Sciatic nerve (tissue), 2 donors: Measurements from ENCODE around the gene GNG2. TPM values are rescaled to one million over a fixed set of nuclear protein-coding genes. Genes with fewer than 3 reads are reported as not detected.

ENCODE experiments used
- ATAC-seq: fragments of 200-7000 bp; cut with Tn5 transposase; one replicate; pipeline ENCODE4 v1.9.1; 2020; ENCODE audit warnings: mild to moderate bottlenecking, moderate library complexity
- DNase-seq: peaks from one replicate; pipeline ENCODE4 v3.0.0-alpha.2; 2020; ENCODE audit warnings: low spot score
- intact Hi-C: fragments of 100-400 bp; cut with DNase I; formaldehyde crosslinking; loops from one replicate; pipeline ENCODE4 v1.14.2; 2022
- total RNA-seq: library from RNA; stranded (reverse); fragmentation: NEBNext Ultra II Directional; extraction: Animal tissue kit (Norgen Biotek cat#: 25700); gene quantifications from one replicate; pipeline ENCODE4 v1.2.1, GENCODE V29; 2021
- donor health status: DM: no; HTN: no; CAD: no.
- donor health status: DM: no; HTN: no; CAD: no.

Gene GNG2
- total RNA-seq, 1 donor from 2014 or later = 180 TPM

DNA sequence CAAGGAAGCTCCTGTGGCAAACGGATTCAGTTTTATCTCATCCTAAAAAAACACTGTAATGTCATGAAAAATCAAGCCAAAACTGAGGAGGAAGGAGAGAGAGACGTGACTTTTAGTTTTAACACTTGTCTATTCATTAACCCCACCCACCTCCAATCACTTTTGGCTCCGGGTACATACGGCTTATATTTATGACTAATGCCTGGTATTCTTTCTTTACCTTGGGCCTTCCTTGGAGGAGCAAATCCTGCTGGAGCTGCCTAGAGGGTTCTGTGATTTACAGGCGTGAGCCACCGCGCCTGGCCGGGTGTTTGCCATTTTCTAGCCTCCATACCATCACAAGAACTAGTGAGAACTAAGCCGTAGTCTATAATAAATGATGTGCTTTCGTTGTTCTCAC is 68.2 kb downstream of the GNG2 start:
- no peak for DNase-seq
- ATAC-seq = no peak
- intact Hi-C loops = no loop called here

DNA sequence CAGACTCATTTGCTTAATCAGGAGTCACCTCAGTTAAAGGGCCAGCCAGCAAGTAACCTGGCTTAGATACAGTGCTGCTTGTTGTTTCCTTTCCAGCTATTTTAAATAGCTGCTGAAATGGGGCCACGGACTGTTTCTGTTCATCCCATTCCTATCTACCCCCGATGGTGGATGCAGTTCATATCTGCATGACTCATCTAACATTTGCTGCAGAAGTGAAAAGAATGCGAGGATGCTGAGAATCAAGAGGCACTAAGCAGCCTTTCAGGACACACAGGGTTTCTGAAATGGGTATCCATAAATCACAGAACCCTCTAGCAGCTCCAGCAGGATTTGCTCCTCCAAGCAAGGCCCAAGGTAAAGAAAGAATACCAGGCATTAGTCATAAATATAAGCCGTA is 68.8 kb downstream of the GNG2 start:
- ATAC-seq (no peak), DNase-seq (no peak)
- intact Hi-C loops = no loop called here

- intact Hi-C loops = no loop called here
- DNase-seq = no peak
- ATAC-seq = no peak
These were observed 69.7 kb downstream of the GNG2 start for GRCh38 chr14:51929910-51930682.

DNA sequence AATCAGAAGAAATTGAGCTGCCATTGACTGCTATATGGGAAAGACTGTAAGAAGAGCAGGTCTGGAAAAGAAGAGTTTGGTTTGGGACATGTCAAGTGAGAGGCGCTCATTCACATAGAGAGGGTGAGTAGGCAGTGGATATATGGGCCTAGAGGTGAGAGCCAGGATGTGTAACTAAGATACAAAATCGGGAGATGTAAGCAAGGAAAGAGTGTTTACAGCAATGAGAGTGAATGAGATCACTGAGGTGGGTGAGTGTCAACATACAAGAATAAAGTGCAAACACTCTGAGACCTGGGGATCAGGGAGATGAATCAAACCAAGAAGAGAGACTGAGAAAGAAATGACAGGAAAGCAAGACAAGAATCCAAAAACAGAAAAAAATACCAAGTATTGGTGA is 70.9 kb downstream of the GNG2 start:
- DNase-seq = no peak
- intact Hi-C loops = no loop called here
- ATAC-seq = no peak

- no peak for DNase-seq
- intact Hi-C loops = no loop called here
- ATAC-seq = no peak
These were observed 72.8 kb downstream of the GNG2 start for GRCh38 chr14:51933191-51933590.

DNA sequence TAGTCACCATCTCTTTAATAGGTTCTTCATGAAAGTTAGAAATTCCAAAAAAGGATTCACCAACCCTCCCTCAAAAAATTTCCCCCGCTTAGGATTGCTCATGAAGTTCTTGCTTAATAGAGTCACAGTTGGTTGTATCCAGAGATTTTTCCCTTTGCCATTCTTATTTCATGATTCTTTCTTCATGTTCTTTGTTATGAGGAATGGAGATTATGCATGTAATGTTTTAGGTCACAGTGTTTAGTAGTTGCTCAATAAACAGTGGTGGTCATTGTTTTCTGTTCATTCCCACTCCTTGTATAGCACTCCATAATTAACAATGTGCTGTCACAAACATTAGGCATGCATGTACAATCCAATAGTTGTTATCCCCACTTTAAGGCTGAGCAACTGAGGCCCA is 77.7 kb downstream of the GNG2 start:
- intact Hi-C loops = no loop called here
- DNase-seq (no peak), ATAC-seq (no peak)

DNA sequence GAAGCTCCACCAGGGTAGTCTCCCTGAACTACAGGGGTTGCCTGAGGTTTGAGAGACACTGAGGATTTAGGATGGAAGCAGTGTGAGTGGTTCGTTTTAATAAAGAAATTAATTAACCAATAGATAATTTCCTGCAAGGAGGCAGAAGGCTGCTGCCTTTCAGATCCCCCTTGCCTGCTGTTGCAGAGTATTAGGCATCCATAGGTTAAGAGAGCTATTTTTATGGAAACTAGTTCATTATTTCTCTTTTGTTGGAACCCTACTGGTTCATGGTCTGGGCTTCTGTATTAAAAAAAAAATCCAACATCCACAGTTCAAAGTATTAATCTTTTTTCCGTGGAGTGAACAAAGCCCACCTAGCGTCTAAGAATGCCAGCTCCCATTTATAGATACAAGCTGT is 78.4 kb downstream of the GNG2 start:
- intact Hi-C loops = no loop called here
- DNase-seq (no peak), ATAC-seq (no peak)

DNA sequence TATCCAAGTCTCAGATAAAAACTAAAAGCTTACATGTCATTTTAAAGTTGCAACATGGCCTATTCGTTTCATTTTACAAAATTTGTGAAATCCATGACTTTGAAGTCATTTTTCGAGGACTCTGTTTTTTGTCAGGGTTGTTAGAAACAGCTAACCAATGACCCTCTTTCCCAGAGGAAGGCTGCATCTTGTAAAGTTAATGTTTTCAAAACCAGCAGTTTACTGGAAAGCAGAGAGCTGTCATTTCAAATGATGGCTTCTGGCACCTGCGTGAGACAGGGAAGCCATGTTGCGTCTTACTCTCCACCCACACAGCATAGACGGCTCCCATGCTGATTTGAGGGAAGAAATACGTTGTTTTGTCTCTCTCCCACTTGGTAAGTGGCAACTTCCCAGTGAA is 78.8 kb downstream of the GNG2 start:
- ATAC-seq (no peak), DNase-seq (no peak)
- intact Hi-C loops = no loop called here

- DNase-seq (no peak), ATAC-seq (no peak)
- intact Hi-C loops = no loop called here
These were observed 79.4 kb downstream of the GNG2 start for GRCh38 chr14:51939755-51940301.

- intact Hi-C loops = no loop called here
- DNase-seq = no peak
- no peak for ATAC-seq
These were observed 82.6 kb downstream of the GNG2 start for GRCh38 chr14:51942971-51943370.

- ATAC-seq (peak; percentile 20), DNase-seq (no peak)
- intact Hi-C loops = no loop called here
These were observed 89.6 kb downstream of the GNG2 start for GRCh38 chr14:51950007-51950406.

DNA sequence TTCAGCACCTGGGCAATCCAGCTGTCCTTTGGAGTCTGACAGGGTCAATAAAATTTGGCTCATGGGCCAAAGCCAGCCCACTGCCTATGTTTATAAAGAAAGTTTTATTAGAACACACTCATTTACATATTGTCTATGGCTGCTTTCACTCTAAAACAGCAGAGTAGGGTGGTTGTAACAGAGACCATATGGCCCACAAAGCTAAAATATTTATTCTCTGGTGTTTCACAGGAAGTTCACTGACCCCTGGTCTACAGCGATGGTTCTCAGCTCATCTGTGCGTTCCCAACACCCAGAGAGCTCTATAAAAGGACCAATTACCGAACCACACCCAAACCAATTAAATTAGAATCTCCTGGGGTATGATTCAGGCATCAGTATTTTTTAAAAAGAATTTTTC is 91.2 kb downstream of the GNG2 start:
- DNase-seq = no peak
- ATAC-seq = no peak
- intact Hi-C loops = no loop called here

- intact Hi-C loops = no loop called here
- DNase-seq (no peak), ATAC-seq (no peak)
These were observed 93.6 kb downstream of the GNG2 start for GRCh38 chr14:51954031-51954430.

GRCh38 chr14:51954657-51955056 is 94.2 kb downstream of the GNG2 start:
- intact Hi-C loops = no loop called here
- ATAC-seq (no peak), DNase-seq (no peak)

- DNase-seq (no peak), ATAC-seq (peak; percentile 70)
- intact Hi-C loops = no loop called here
These were observed 97.5 kb downstream of the GNG2 start for GRCh38 chr14:51957950-51958349.

GRCh38 chr14:51959928-51960327 is 99.5 kb downstream of the GNG2 start:
- ATAC-seq (no peak), DNase-seq (no peak)
- intact Hi-C loops = no loop called here

DNA sequence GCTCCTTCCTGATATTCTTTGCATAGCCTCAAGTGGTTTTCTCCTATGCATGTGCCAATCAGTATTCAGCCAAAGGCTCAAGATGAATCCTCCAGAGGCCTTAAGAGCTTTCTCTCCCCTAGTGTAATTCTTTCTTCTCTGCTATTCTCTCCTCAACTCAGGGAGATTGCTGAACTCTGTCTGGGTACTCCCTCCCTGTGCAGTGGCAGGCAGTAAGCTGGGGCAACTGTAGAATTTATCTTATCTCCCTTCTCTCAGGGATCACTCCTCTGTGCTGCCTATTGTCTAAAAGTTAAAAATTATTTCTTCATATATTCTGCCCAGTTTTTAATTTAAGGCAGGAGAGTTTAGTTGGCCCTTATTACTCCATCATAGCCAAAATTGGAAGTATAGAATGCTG is 100.5 kb downstream of the GNG2 start:
- DNase-seq (no peak), ATAC-seq (no peak)
- intact Hi-C loops = no loop called here

- intact Hi-C loops = no loop called here
- DNase-seq = no peak
- no peak for ATAC-seq
These were observed 102.3 kb downstream of the GNG2 start for GRCh38 chr14:51962711-51963110.

DNA sequence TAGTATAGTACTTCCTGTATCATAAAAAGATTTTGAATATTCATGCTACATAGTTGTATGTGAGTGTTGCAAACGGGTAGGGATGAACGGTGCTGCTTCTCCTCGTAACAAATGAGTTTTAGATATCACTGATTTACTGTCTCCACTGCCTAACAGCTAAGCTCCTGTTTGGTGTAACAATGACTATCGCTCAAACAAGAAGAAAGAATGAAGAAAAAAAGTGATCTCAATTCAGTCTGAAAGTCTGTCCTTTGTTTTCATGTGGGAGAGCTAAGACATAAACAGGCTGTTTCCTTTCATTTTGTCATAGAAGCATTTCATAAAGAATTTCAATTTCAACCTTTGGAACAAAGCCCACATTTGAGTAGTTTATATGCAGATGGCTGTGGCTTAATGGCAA is 102.9 kb downstream of the GNG2 start:
- ATAC-seq = peak; percentile 68
- intact Hi-C loops = no loop called here
- DNase-seq = no peak

DNA sequence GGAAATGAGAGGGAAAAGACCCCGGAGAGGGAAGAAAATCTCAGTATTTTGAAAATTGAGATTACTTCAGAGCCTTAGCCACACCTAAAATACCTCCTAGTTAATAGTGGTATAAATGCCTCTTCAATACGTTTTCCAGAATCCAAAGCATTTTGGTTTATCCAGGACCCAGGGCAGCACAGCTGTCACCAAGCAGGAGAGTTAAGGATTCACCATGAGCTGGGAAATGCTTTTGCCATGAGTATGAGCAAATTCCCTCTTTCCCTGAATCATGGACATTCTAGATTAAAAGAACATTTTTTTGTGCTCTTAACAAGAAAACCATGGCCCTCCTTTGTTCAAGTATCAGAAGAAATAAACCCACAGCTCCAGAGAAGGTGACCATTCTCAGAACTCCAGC is 107.1 kb downstream of the GNG2 start:
- DNase-seq = no peak
- ATAC-seq = no peak
- intact Hi-C loops = no loop called here

DNA sequence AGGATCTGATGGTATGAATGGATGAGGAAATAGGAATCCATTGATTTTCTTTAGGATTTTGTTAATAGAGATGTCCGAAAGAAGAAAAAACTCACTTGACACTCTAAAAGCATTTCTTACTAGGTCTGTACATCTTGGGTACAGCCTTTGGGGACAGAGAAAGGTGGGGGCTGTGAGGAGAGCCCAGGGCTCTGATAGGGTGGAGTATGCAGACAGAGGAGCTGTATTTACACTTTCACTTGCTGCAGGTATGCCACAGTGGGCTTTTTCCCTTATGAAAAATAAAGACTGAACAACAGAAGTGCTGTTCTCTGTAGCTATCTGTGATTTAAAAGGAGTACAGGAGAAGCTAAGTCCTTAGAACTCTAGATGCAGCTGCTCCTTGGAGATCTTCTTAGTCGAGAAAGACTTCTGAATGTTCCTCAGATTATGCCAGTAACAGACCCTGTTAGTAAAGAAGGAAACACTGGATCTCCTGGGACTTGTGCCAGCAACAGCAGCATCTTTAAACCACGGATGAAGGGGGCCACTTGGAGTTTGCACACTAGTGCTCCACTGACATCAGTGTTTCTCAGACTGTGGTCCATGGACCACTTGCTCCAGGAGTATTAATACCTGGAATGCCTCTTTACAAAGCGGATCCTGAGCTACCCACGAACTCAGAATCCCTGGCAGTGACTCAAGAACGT is 109.6 kb downstream of the GNG2 start:
- ATAC-seq = no peak
- intact Hi-C loops = no loop called here
- no peak for DNase-seq
